Activated CD4-positive, alpha-beta memory T cell treated with anti-CD3 and anti-CD28 coated beads for 36 hours (primary cell): ENCODE results near the gene MTFMT. TPM values are rescaled to one million over a fixed set of nuclear protein-coding genes. Genes with fewer than 3 reads are reported as not detected.

Experiments
- CTCF ChIA-PET: fragments of 350-600 bp; sonication (Branson Sonifier 250); formaldehyde crosslinking; loops from one replicate; lab custom pipeline; 2021; ENCODE audit warnings: antibody characterized with exemption, inconsistent platforms; lab: Charles Lee
- POLR2A ChIA-PET: fragments of 350-600 bp; sonication (Branson Sonifier 250); formaldehyde crosslinking; loops from one replicate; lab custom pipeline; 2021; ENCODE audit warnings: antibody characterized with exemption; lab: Charles Lee
- DNase-seq: peaks from one replicate; pipeline ENCODE4 v3.0.0-alpha.2; 2020
- H3K27ac Mint-ChIP-seq: one replicate; pipeline ENCODE4 v1.8.0; 2021; ENCODE audit warnings: mixed read lengths
- H3K27me3 Mint-ChIP-seq: one replicate; pipeline ENCODE4 v1.8.0; 2021; ENCODE audit warnings: mixed read lengths
- H3K36me3 Mint-ChIP-seq: one replicate; pipeline ENCODE4 v1.8.0; 2021; ENCODE audit warnings: mixed read lengths
- H3K4me1 Mint-ChIP-seq: one replicate; pipeline ENCODE4 v1.8.0; 2021; ENCODE audit warnings: low read depth, mixed read lengths
- H3K4me3 Mint-ChIP-seq: one replicate; pipeline ENCODE4 v1.8.0; 2021; ENCODE audit warnings: mild to moderate bottlenecking, mixed read lengths
- H3K9me3 Mint-ChIP-seq: one replicate; pipeline ENCODE4 v1.8.0; 2021; ENCODE audit warnings: mixed read lengths
- intact Hi-C: fragments of 100-400 bp; cut with micrococcal nuclease; formaldehyde crosslinking; loops from one replicate; pipeline ENCODE4 v1.15.1; 2023
- total RNA-seq, 2 experiments: library from RNA; stranded (reverse); gene quantifications; one replicate each; pipeline ENCODE4 v1.2.3, GENCODE V29; 2021

MTFMT gene
- total RNA-seq, 2 experiments from 2014 or later: 18.2 to 18.3 TPM

- ChIA-PET POLR2A (no interaction called here), CTCF (interaction anchor here (1.4 kb wide), 1 partner anchor 9 kb away, joined by 6 read pairs; no protein-coding TSS in a partner anchor)
- Mint-ChIP-seq H3K4me1 (peaks cover 4% of the 10 kb centered on the region), H3K27ac (no peak overlapping the region), H3K4me3 (no peak overlapping the region), H3K9me3 (no peaks in the 10 kb centered on the region), H3K27me3 (peaks cover 26% of the 10 kb centered on the region), H3K36me3 (no peaks in the 10 kb centered on the region)
- DNase-seq: no peak
- intact Hi-C loops: no loop called here
These were observed 39.7 kb upstream of the MTFMT start for GRCh38 chr15:65069179-65069578.

- intact Hi-C loops: no loop called here
- H3K27ac Mint-ChIP-seq: no peak overlapping the region
- no peaks in the 10 kb centered on the region for H3K36me3 Mint-ChIP-seq
- POLR2A ChIA-PET: no interaction called here
- peaks cover 26% of the 10 kb centered on the region for H3K27me3 Mint-ChIP-seq
- H3K9me3 Mint-ChIP-seq: no peaks in the 10 kb centered on the region
- H3K4me1 Mint-ChIP-seq: peaks cover 4% of the 10 kb centered on the region
- no peak overlapping the region for H3K4me3 Mint-ChIP-seq
- CTCF ChIA-PET: interaction anchor here (1.4 kb wide), 1 partner anchor 10 kb away, joined by 6 read pairs; no protein-coding TSS in a partner anchor
- no peak for DNase-seq
These were observed 39.0 kb upstream of the MTFMT start for GRCh38 chr15:65068403-65068788.

- Mint-ChIP-seq H3K27ac (no peak within 1 kb of the TSS), H3K9me3 (no peaks in the 10 kb centered on the region), H3K27me3 (peaks cover 26% of the 10 kb centered on the region), H3K36me3 (no peaks in the 10 kb centered on the region), H3K4me1 (peaks cover 4% of the 10 kb centered on the region), H3K4me3 (no peak within 1 kb of the TSS)
- intact Hi-C loops: no loop called here
- DNase-seq: no peak
- CTCF ChIA-PET: no interaction called here
- POLR2A ChIA-PET: no interaction called here
These were observed 38.4 kb upstream of the MTFMT start, which contains the start of gene RASL12 for GRCh38 chr15:65067645-65068402. Gene RASL12, minus strand, starts transcription at chr15:65067991. Its CDS starts 156 bp downstream, at chr15:65067835.

GRCh38 chr15:65067317-65067644, 37.8 kb upstream of the MTFMT start:
- H3K36me3 Mint-ChIP-seq: no peaks in the 10 kb centered on the region
- ChIA-PET CTCF (interaction anchor here (1.6 kb wide), 1 partner anchor 11 kb away, joined by 3 read pairs; no protein-coding TSS in a partner anchor), POLR2A (no interaction called here)
- peaks cover 4% of the 10 kb centered on the region for H3K4me1 Mint-ChIP-seq
- H3K27me3 Mint-ChIP-seq: peaks cover 26% of the 10 kb centered on the region
- no peak for DNase-seq
- no peak overlapping the region for H3K27ac Mint-ChIP-seq
- no peaks in the 10 kb centered on the region for H3K9me3 Mint-ChIP-seq
- intact Hi-C loops: no loop called here
- no peak overlapping the region for H3K4me3 Mint-ChIP-seq

GRCh38 chr15:65066635-65067316, 37.3 kb upstream of the MTFMT start:
- no peak for DNase-seq
- H3K4me1 Mint-ChIP-seq: peaks cover 4% of the 10 kb centered on the region
- H3K27me3 Mint-ChIP-seq: peaks cover 26% of the 10 kb centered on the region
- H3K36me3 Mint-ChIP-seq: no peaks in the 10 kb centered on the region
- H3K4me3 Mint-ChIP-seq: no peak overlapping the region
- H3K27ac Mint-ChIP-seq: no peak overlapping the region
- intact Hi-C loops: no loop called here
- ChIA-PET POLR2A (no interaction called here), CTCF (interaction anchor here (0.9 to 1.6 kb wide), 2 partner anchors 11 to 35 kb away, joined by 3 read pairs; no protein-coding TSS in a partner anchor)
- no peaks in the 10 kb centered on the region for H3K9me3 Mint-ChIP-seq

GRCh38 chr15:65066001-65066634, 36.7 kb upstream of the MTFMT start:
- Mint-ChIP-seq H3K4me1 (peaks cover 4% of the 10 kb centered on the region), H3K9me3 (no peaks in the 10 kb centered on the region), H3K4me3 (no peak overlapping the region), H3K27me3 (peaks cover 26% of the 10 kb centered on the region), H3K27ac (no peak overlapping the region), H3K36me3 (no peaks in the 10 kb centered on the region)
- CTCF ChIA-PET: interaction anchor here (0.9 to 1.6 kb wide), 3 partner anchors 11 to 36 kb away, joined by 3 read pairs; no protein-coding TSS in a partner anchor
- POLR2A ChIA-PET: no interaction called here
- no peak for DNase-seq
- intact Hi-C loops: no loop called here

GRCh38 chr15:65062726-65063125, 33.3 kb upstream of the MTFMT start:
- no peak overlapping the region for H3K27ac Mint-ChIP-seq
- ChIA-PET POLR2A (no interaction called here), CTCF (interaction anchor here (0.6 to 1.5 kb wide), 3 partner anchors 17 to 339 kb away, joined by 3 read pairs; no protein-coding TSS in a partner anchor)
- no peak overlapping the region for H3K4me3 Mint-ChIP-seq
- no peaks in the 10 kb centered on the region for H3K9me3 Mint-ChIP-seq
- peaks cover 19% of the 10 kb centered on the region for H3K27me3 Mint-ChIP-seq
- intact Hi-C loops: no loop called here
- peaks cover 4% of the 10 kb centered on the region for H3K4me1 Mint-ChIP-seq
- DNase-seq: no peak
- no peaks in the 10 kb centered on the region for H3K36me3 Mint-ChIP-seq

- H3K4me1 Mint-ChIP-seq: peaks cover under 1% of the 10 kb centered on the region
- H3K9me3 Mint-ChIP-seq: no peaks in the 10 kb centered on the region
- intact Hi-C loops: no loop called here
- H3K27ac Mint-ChIP-seq: no peak overlapping the region
- H3K36me3 Mint-ChIP-seq: no peaks in the 10 kb centered on the region
- no peak for DNase-seq
- peaks cover 15% of the 10 kb centered on the region for H3K27me3 Mint-ChIP-seq
- CTCF ChIA-PET: interaction anchor here (1.5 kb wide), 1 partner anchor 17 kb away, joined by 3 read pairs; no protein-coding TSS in a partner anchor
- POLR2A ChIA-PET: no interaction called here
- H3K4me3 Mint-ChIP-seq: no peak overlapping the region
These were observed 32.6 kb upstream of the MTFMT start for GRCh38 chr15:65062061-65062460.

GRCh38 chr15:65060641-65061397, 31.4 kb upstream of the MTFMT start:
- Mint-ChIP-seq H3K27me3 (peaks cover 8% of the 10 kb centered on the region), H3K4me3 (no peak overlapping the region), H3K9me3 (no peaks in the 10 kb centered on the region), H3K27ac (no peak overlapping the region), H3K36me3 (no peaks in the 10 kb centered on the region), H3K4me1 (no peaks in the 10 kb centered on the region)
- DNase-seq: no peak
- POLR2A ChIA-PET: no interaction called here
- CTCF ChIA-PET: interaction anchor here (1.4 kb wide), 1 partner anchor 18 kb away, joined by 4 read pairs; no protein-coding TSS in a partner anchor
- intact Hi-C loops: no loop called here

- peaks cover under 1% of the 10 kb centered on the region for H3K27me3 Mint-ChIP-seq
- H3K27ac Mint-ChIP-seq: no peak overlapping the region
- no peak for DNase-seq
- H3K4me1 Mint-ChIP-seq: no peaks in the 10 kb centered on the region
- H3K9me3 Mint-ChIP-seq: no peaks in the 10 kb centered on the region
- CTCF ChIA-PET: interaction anchor here (0.6 to 1.4 kb wide), 2 partner anchors 19 to 29 kb away, joined by 4 read pairs; no protein-coding TSS in a partner anchor
- intact Hi-C loops: no loop called here
- H3K4me3 Mint-ChIP-seq: no peak overlapping the region
- no peaks in the 10 kb centered on the region for H3K36me3 Mint-ChIP-seq
- POLR2A ChIA-PET: no interaction called here
These were observed 30.6 kb upstream of the MTFMT start for GRCh38 chr15:65059931-65060596.

- Mint-ChIP-seq H3K27ac (no peak overlapping the region), H3K36me3 (no peaks in the 10 kb centered on the region), H3K9me3 (no peaks in the 10 kb centered on the region), H3K27me3 (no peaks in the 10 kb centered on the region), H3K4me3 (no peak overlapping the region), H3K4me1 (no peaks in the 10 kb centered on the region)
- ChIA-PET POLR2A (no interaction called here), CTCF (interaction anchor here (0.6 kb wide), 1 partner anchor 28 kb away, joined by 4 read pairs; no protein-coding TSS in a partner anchor)
- intact Hi-C loops: no loop called here
- no peak for DNase-seq
These were observed 29.9 kb upstream of the MTFMT start for GRCh38 chr15:65059369-65059750.
